Psoas muscle (tissue), 8 donors: ENCODE results near the gene MAP2K6. TPM values are rescaled to one million over a fixed set of nuclear protein-coding genes. Genes with fewer than 3 reads are reported as not detected.

Experiments
- ATAC-seq, 4 donors: fragments of 200-7000 bp; cut with Tn5 transposase; one replicate each; pipeline ENCODE4 v1.9.1; 2020; ENCODE audit warnings: moderate library complexity in 3 of 4, mild to moderate bottlenecking in 2 of 4
- DNase-seq, 2 donors: peaks; one replicate each; pipeline ENCODE4 v3.0.0-alpha.2; 2020
- H3K27ac ChIP-seq: fragments of 200-600 bp; one replicate; pipeline ENCODE4 v1.8.0; 2022
- H3K27me3 ChIP-seq, 3 donors: fragments of 200-600 bp in 1 of 3; one replicate each; pipeline versions ENCODE4 v1.6.1 to v1.8.0; 2013 to 2022; ENCODE audit warnings: low read length in 2 of 3, mild to moderate bottlenecking in 2 of 3, moderate library complexity in 1 of 3; ENCODE audit not compliant: insufficient read depth in 3 of 3
- H3K36me3 ChIP-seq, 2 donors: fragments of 200-600 bp in 1 of 2; one replicate each; pipeline versions ENCODE4 v1.6.1 to v1.8.0; 2013 to 2022; ENCODE audit warnings: low read depth in 1 of 2, mild to moderate bottlenecking in 1 of 2, moderate library complexity in 1 of 2; ENCODE audit not compliant: insufficient read depth in 1 of 2
- H3K4me1 ChIP-seq: fragments of 200-600 bp; one replicate; pipeline ENCODE4 v1.8.0; 2022
- H3K4me3 ChIP-seq: fragments of 200-600 bp; one replicate; pipeline ENCODE4 v1.8.0; 2022; ENCODE audit warnings: mild to moderate bottlenecking
- H3K9me3 ChIP-seq: fragments of 200-600 bp; one replicate; pipeline ENCODE4 v1.8.0; 2022
- whole genome bisulfite sequencing, 3 donors: extraction: QIAGEN DNeasy Blood & Tissue Kit; methylation state at CpG; one replicate each; pipeline versions ENCODE4 v1.1.6 to v1.1.7; 2013; 5-methylcytosine and 5-hydroxymethylcytosine counted together
- intact Hi-C, 2 donors: fragments of 100-400 bp; cut with DNase I; formaldehyde crosslinking; loops; one replicate each; pipeline versions ENCODE4 v1.11.0 to v1.14.2; 2022
- polyA plus RNA-seq, 3 donors: library from polyadenylated mRNA; stranded (reverse); fragments of 200-250 nt; gene quantifications; one replicate each; pipeline ENCODE4 v1.2.3, GENCODE V29; 2013
- total RNA-seq, 4 donors: library from RNA; stranded (reverse); fragmentation: NEBNext Ultra II Directional in 2 of 4; extraction: Animal tissue kit (Norgen Biotek cat#: 25700) in 2 of 4; gene quantifications; one replicate each; pipeline versions ENCODE4 v1.2.1 to v1.2.4, GENCODE V29; 2021 to 2023
- TF ChIP-seq, protein P1 (sequence below): fragments of 200-600 bp; IDR thresholded peaks from one replicate; pipeline ENCODE4 v1.8.0; 2022; ENCODE audit warnings: antibody characterized with exemption
- donor health status: healthy with polysubstance abuse.
- donor health status: DM: no; HTN: no; CAD: no; lungs with moderate emphysema.
- donor health status: Bipolar disorder and iron deficiency.
- donor health status: healthy.
- donor health status: DM: yes; HTN: yes; CAD: no.
- donor health status: DM: no; HTN: no; CAD: no.
- donor health status: DM: no; HTN: no; CAD: no.
- donor health status: DM: yes; HTN: yes; CAD: no.

Gene MAP2K6
- total and polyA plus RNA-seq, 7 donors, result 6.4 to 127 (median 50.0) TPM

DNA sequence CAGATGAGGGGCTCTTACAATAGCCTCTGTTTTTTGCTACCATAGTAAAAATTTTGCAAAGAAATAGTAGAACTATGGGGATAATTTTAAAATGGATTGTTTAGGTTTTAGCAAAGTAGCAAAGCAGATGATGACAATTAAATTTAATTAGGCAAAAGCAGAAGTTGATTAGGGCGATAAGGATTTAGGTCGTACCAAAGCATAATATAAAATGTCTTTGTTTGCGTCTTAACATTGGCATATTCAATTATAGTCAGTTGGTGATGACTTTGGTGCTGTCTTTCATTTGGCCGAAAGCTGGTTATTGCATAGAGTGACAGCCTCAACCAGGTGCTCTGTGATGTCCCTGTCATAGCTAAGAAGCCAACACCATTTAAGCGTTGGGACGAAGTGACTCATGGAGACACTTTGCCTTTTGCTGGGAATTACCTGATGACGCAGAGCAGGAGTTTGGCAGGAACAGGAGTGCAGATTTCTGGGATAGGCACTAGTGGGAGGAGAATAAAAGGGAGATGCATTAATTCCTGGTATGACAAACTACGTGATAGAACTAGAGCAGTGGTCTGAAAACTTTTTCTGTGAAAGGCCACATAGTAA lies 38.3 kb downstream of the MAP2K6 start:
- Histone ChIP-seq H3K36me3 (no peaks in the 10 kb centered on the region), H3K4me1 (peaks cover 34% of the 10 kb centered on the region), H3K27me3 (no peaks in the 10 kb centered on the region), H3K27ac (peak overlapping the region; percentile 76), H3K4me3 (no peak overlapping the region), H3K9me3 (no peaks in the 10 kb centered on the region)
- TF ChIP-seq, protein P1, sequence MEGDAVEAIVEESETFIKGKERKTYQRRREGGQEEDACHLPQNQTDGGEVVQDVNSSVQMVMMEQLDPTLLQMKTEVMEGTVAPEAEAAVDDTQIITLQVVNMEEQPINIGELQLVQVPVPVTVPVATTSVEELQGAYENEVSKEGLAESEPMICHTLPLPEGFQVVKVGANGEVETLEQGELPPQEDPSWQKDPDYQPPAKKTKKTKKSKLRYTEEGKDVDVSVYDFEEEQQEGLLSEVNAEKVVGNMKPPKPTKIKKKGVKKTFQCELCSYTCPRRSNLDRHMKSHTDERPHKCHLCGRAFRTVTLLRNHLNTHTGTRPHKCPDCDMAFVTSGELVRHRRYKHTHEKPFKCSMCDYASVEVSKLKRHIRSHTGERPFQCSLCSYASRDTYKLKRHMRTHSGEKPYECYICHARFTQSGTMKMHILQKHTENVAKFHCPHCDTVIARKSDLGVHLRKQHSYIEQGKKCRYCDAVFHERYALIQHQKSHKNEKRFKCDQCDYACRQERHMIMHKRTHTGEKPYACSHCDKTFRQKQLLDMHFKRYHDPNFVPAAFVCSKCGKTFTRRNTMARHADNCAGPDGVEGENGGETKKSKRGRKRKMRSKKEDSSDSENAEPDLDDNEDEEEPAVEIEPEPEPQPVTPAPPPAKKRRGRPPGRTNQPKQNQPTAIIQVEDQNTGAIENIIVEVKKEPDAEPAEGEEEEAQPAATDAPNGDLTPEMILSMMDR, result no peak
- ATAC-seq, result peak; percentile 91 to 97 (median 94)
- 49 to 63% (median 51%) methylated on average over 8 of the region's 8 CpGs for WGBS, 3 donors
- DNase-seq, result peak in 1 of 2 donors; percentile 22
- intact Hi-C loops, result loop anchor here (5.0 kb wide), 2 partner anchors 35 kb away; no protein-coding TSS in a partner anchor

DNA sequence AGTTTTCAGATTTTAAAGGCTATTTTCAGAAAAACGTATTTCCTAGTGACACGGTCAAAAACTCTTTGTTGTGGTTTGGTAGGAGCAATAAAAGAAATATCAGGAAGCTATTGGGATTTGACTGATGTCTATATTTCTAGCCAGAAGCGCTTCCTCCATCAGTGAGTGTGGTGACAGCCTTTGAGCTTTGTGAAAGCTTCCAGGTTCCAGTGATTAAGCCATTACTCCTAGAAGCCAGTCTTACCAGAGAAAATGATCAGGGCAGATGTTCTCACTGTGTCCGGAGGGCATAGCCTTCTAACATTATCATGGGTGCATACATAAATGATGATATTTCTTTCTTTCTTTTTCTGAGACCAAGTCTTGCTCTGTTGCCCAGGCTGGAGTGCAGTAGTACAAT lies 39.6 kb downstream of the MAP2K6 start:
- Histone ChIP-seq H3K27me3 (no peaks in the 10 kb centered on the region), H3K4me3 (no peak overlapping the region), H3K36me3 (no peaks in the 10 kb centered on the region), H3K27ac (peak overlapping the region; percentile 76), H3K9me3 (no peaks in the 10 kb centered on the region), H3K4me1 (peaks cover 31% of the 10 kb centered on the region)
- TF ChIP-seq, protein P1, result no peak
- 73 to 76% (median 75%) methylated on average over 4 of the region's 4 CpGs for WGBS, 3 donors
- no peak for DNase-seq
- intact Hi-C loops, result loop anchor here (5.0 kb wide), 2 partner anchors 33 to 37 kb away; no protein-coding TSS in a partner anchor
- peak in 1 of 4 donors; percentile 12 for ATAC-seq

DNA sequence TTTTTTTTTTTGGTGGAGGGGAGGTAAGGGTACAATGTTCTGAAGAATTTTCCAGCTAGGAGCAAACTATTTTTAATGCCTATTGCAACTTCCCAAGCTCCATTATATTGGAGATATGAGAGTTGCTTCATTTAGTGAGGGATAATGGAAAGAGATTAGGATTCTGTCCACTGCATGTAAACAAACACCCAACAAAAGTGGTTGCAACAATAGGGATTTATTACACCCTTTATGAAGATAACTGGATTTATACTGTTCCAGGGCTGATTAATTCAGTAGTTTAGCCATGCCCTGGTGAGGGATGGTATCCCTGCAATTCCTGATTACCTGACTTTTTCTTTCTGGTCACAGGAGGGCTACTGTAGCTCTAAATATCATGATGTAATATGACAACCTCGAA lies 40.5 kb downstream of the MAP2K6 start:
- Histone ChIP-seq H3K9me3 (no peaks in the 10 kb centered on the region), H3K27me3 (no peaks in the 10 kb centered on the region), H3K27ac (peak overlapping the region; percentile 46), H3K4me3 (no peak overlapping the region), H3K4me1 (peaks cover 31% of the 10 kb centered on the region), H3K36me3 (no peaks in the 10 kb centered on the region)
- intact Hi-C loops, result no loop called here
- no peak for DNase-seq
- TF ChIP-seq, protein P1, result no peak
- 18 to 29% (median 19%) methylated on average over 1 of the region's 1 CpG for WGBS, 3 donors
- ATAC-seq, result no peak

DNA sequence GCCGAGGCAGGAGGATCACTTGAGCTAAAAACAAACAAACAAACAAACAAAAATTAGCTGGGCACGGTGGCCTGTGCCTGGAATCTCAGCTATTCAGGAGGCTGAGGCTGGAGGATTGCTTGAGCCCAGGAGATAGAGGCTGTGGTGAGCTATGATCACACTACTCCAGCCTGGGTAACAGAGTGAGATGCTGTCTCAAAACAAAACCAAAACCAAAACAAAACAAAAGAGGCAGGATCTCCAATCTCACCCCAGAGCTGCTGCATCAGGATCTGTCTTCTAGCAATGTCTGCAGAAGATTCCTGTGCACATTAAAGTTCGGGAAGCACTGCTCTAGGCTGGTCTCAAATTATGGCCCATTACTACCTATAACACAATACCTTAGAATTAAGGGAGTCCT lies 43.1 kb downstream of the MAP2K6 start:
- Histone ChIP-seq H3K27me3 (no peaks in the 10 kb centered on the region), H3K9me3 (no peaks in the 10 kb centered on the region), H3K27ac (no peak overlapping the region), H3K4me1 (peaks cover 34% of the 10 kb centered on the region), H3K4me3 (no peak overlapping the region), H3K36me3 (no peaks in the 10 kb centered on the region)
- ATAC-seq (no peak), DNase-seq (no peak)
- TF ChIP-seq, protein P1, result no peak
- WGBS, 3 donors, result 78 to 80% (median 79%) methylated on average over 3 of the region's 3 CpGs
- intact Hi-C loops, result no loop called here
